ENCODE data around the gene WWC2.

Gene WWC2

GRCh38 chr4:183358215-183358755, 259.2 kb downstream of the WWC2 start:
- Histone ChIP-seq H3K4me2 (no peak overlapping the region), H2AFZ (ENCODE audit: low read depth) (no peak overlapping the region), H3K4me3 (IDR thresholded peaks at IDR 0.05; ENCODE audit: insufficient read depth, low read depth, low read length) (no peak overlapping the region), H3K36me3 (ENCODE audit: insufficient read depth) (no peaks in the 10 kb centered on the region), H3K9ac (no peak overlapping the region), H3K79me2 (ENCODE audit: insufficient read depth, low read depth) (no peaks in the 10 kb centered on the region), H4K20me1 (ENCODE audit: insufficient read depth) (no peaks in the 10 kb centered on the region), H3K27me3 (ENCODE audit: insufficient read depth, low read depth) (no peaks in the 10 kb centered on the region), H3K4me1 (ENCODE audit: low read depth, poor library complexity, severe bottlenecking) (no peaks in the 10 kb centered on the region), H3K27ac (no peak overlapping the region)
- TF ChIP-seq, protein P1, sequence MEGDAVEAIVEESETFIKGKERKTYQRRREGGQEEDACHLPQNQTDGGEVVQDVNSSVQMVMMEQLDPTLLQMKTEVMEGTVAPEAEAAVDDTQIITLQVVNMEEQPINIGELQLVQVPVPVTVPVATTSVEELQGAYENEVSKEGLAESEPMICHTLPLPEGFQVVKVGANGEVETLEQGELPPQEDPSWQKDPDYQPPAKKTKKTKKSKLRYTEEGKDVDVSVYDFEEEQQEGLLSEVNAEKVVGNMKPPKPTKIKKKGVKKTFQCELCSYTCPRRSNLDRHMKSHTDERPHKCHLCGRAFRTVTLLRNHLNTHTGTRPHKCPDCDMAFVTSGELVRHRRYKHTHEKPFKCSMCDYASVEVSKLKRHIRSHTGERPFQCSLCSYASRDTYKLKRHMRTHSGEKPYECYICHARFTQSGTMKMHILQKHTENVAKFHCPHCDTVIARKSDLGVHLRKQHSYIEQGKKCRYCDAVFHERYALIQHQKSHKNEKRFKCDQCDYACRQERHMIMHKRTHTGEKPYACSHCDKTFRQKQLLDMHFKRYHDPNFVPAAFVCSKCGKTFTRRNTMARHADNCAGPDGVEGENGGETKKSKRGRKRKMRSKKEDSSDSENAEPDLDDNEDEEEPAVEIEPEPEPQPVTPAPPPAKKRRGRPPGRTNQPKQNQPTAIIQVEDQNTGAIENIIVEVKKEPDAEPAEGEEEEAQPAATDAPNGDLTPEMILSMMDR (conservative IDR thresholded peaks at IDR 0.05; ENCODE audit: low read depth, low read length): no peak

DNA sequence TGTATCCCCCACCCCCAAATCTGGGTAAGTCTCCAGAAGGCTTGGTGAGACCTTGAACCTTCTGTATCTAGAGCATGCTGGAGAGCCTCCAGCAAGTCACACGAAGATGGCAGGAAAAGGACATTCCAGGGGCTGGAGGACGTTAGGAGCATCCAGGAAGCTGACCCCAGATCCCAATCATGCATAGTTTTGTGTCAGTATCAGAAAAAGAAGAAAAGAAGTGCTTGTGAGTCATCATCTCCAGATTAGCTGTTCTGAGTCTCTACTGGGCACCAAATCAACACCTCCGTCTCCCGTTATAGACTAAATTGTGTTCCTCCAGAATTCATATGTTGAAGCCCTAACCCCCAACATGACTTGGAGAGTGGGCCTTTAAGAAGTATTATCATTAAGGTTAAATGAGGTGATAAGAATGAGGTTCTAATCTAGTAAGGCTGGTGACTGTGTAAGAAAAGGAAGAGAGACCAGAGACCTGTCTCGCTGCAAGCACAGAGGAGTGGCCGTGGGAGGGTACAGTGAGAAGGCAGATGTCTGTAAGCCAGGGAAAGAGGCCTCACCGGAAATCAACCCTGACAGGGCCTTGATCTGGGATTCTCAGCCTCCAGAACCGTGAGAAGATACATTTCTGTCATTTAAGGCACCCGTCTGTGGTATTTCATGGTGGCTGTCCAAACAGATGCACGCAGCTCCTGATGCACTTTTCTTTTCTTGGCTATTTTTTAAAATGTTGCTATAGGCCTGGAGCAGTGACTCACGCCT, 261.3 kb downstream of the WWC2 start:
- Histone ChIP-seq H3K9ac (no peak overlapping the region), H3K27ac (no peak overlapping the region), H3K79me2 (ENCODE audit: insufficient read depth, low read depth) (no peaks in the 10 kb centered on the region), H3K27me3 (ENCODE audit: insufficient read depth, low read depth) (no peaks in the 10 kb centered on the region), H2AFZ (ENCODE audit: low read depth) (no peak overlapping the region), H3K4me1 (ENCODE audit: low read depth, poor library complexity, severe bottlenecking) (no peaks in the 10 kb centered on the region), H3K4me2 (no peak overlapping the region), H4K20me1 (ENCODE audit: insufficient read depth) (no peaks in the 10 kb centered on the region), H3K36me3 (ENCODE audit: insufficient read depth) (no peaks in the 10 kb centered on the region), H3K4me3 (IDR thresholded peaks at IDR 0.05; ENCODE audit: insufficient read depth, low read depth, low read length) (no peak overlapping the region)
- TF ChIP-seq, protein P1 (conservative IDR thresholded peaks at IDR 0.05; ENCODE audit: low read depth, low read length): no peak

GRCh38 chr4:183362036-183362435, 263.0 kb downstream of the WWC2 start:
- no peak overlapping the region for H3K27ac ChIP-seq
- H2AFZ ChIP-seq (ENCODE audit: low read depth): no peak overlapping the region
- no peaks in the 10 kb centered on the region for H3K79me2 ChIP-seq (ENCODE audit: insufficient read depth, low read depth)
- H3K4me2 ChIP-seq: no peak overlapping the region
- H3K27me3 ChIP-seq (ENCODE audit: insufficient read depth, low read depth): no peaks in the 10 kb centered on the region
- TF ChIP-seq, protein P1 (conservative IDR thresholded peaks at IDR 0.05; ENCODE audit: low read depth, low read length): no peak
- no peaks in the 10 kb centered on the region for H3K36me3 ChIP-seq (ENCODE audit: insufficient read depth)
- no peak overlapping the region for H3K9ac ChIP-seq
- H3K4me3 ChIP-seq (IDR thresholded peaks at IDR 0.05; ENCODE audit: insufficient read depth, low read depth, low read length): no peak overlapping the region
- no peaks in the 10 kb centered on the region for H3K4me1 ChIP-seq (ENCODE audit: low read depth, poor library complexity, severe bottlenecking)
- H4K20me1 ChIP-seq (ENCODE audit: insufficient read depth): no peaks in the 10 kb centered on the region

DNA sequence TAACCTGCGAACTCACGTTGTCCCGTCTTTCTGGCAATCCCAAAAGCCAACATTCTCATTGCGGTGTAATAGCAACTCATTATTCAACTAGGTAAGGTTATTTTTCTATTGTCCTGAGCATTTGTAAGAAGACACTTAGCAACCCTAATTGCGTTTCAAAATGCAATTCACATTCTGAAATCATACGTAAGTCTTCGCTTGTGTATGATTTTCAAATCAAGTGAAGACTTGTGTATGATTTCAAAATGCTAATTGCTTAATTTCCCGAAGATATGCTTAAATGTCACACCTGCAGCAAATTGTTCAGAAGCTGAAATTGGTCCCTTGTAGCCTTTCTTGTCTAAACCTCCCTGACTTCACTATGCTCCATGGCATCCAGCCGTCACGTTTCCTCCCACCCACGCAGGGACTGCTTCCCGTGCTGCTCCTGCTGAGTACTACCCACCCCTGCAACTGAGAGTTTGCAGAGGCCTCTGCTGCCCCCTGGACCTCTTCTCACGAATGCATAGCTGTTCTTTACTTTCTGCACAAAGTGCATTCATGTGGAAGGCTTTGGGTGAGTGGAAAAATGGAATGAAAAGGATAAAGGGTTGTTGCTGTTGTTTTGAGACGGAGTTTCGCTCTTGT, 264.0 kb downstream of the WWC2 start:
- Histone ChIP-seq H3K79me2 (ENCODE audit: insufficient read depth, low read depth) (no peaks in the 10 kb centered on the region), H2AFZ (ENCODE audit: low read depth) (no peak overlapping the region), H3K4me2 (no peak overlapping the region), H3K27me3 (ENCODE audit: insufficient read depth, low read depth) (no peaks in the 10 kb centered on the region), H3K9ac (no peak overlapping the region), H3K4me1 (ENCODE audit: low read depth, poor library complexity, severe bottlenecking) (no peaks in the 10 kb centered on the region), H3K27ac (no peak overlapping the region), H3K36me3 (ENCODE audit: insufficient read depth) (no peaks in the 10 kb centered on the region), H4K20me1 (ENCODE audit: insufficient read depth) (no peaks in the 10 kb centered on the region), H3K4me3 (IDR thresholded peaks at IDR 0.05; ENCODE audit: insufficient read depth, low read depth, low read length) (no peak overlapping the region)
- TF ChIP-seq, protein P1 (conservative IDR thresholded peaks at IDR 0.05; ENCODE audit: low read depth, low read length): no peak
